Cardiac fibroblast (primary cell): ENCODE results near the gene SPINT2.

Experiments
- DNase-seq, 2 donors: peaks; one replicate each; pipeline versions ENCODE4 v3.0.0 to v3.0.0-alpha.2; 2010; ENCODE audit warnings: low read depth in 2 of 2
- H3K4me3 ChIP-seq, 2 donors: replicated peaks in 1 of 2; 1 replicate in 1 of 2; 2 replicates in 1 of 2; pipeline ENCODE4 v1.5.1; 2011; ENCODE audit warnings: low read depth in 2 of 2, low read length in 2 of 2, mild to moderate bottlenecking in 2 of 2, moderate library complexity in 1 of 2
- CTCF ChIP-seq: IDR thresholded peaks from one replicate; pipeline ENCODE4 v1.5.1; 2011; ENCODE audit warnings: low read depth, mild to moderate bottlenecking, low read length, inconsistent platforms

SPINT2 gene

GRCh38 chr19:38340927-38341326 lies 76.6 kb downstream of the SPINT2 start:
- no peak overlapping the region for H3K4me3 ChIP-seq
- no peak for TF ChIP-seq CTCF
- no peak for DNase-seq
